GM12878 (cell line): ENCODE data around the gene CBLB. TPM values are rescaled to one million over a fixed set of nuclear protein-coding genes. Genes with fewer than 3 reads are reported as not detected.

Experiments
- ATAC-seq: fragments of 200-7000 bp; cut with Tn5 transposase; 3 replicates; pipeline ENCODE4 v1.9.1; 2020; ENCODE audit warnings: mild to moderate bottlenecking, moderate library complexity
- BruUV-seq: library from RNA; stranded (reverse); fragments of 400-500 nt; replicated peaks from 2 replicates; lab custom pipeline; 2021; lab: Mats Ljungman, UMichigan
- CTCF ChIA-PET: fragments of 300-600 bp; sonication (Branson Sonifier 250); formaldehyde crosslinking; extraction: SDS; loops from one replicate; lab custom pipeline; 2021; ENCODE audit warnings: inconsistent platforms; lab: Yijun Ruan, JAX
- POLR2A ChIA-PET: fragments of 350-600 bp; formaldehyde crosslinking; extraction: SDS; loops from one replicate; lab custom pipeline; 2021; ENCODE audit warnings: inconsistent platforms; lab: Charles Lee
- RAD21 ChIA-PET: fragments of 300-600 bp; sonication (Branson Sonifier 250); formaldehyde crosslinking; loops from one replicate; lab custom pipeline; 2023; ENCODE audit warnings: antibody characterized with exemption; ENCODE audit not compliant: unreplicated experiment; lab: Charles Lee
- SMC1A ChIA-PET: fragments of 300-600 bp; sonication (Branson Sonifier 250); formaldehyde crosslinking; loops from one replicate; lab custom pipeline; 2023; ENCODE audit not compliant: unreplicated experiment, uncharacterized antibody; lab: Charles Lee
- DNase-seq: peaks from one replicate; pipeline ENCODE4 v3.0.0-alpha.2; 2011; ENCODE audit warnings: low read depth, low spot score
- FAIRE-seq: peaks from 3 replicates; lab custom pipeline; 2011; peaks lifted over from hg19 to GRCh38; lab: Jason Lieb, UNC
- H2AFZ ChIP-seq: 2 replicates; pipeline ENCODE4 v1.6.0; 2011; ENCODE audit warnings: low read depth, low read length, control low read depth; ENCODE audit not compliant: control insufficient read depth
- H3K27ac ChIP-seq: 2 replicates; pipeline ENCODE4 v1.5.1; 2011; ENCODE audit warnings: control low read depth; ENCODE audit not compliant: control insufficient read depth, insufficient read depth
- H3K27me3 ChIP-seq, 2 experiments: replicated peaks in 1 of 2; 2 replicates each; pipeline versions ENCODE4 v1.6.0 to v1.6.1; 2011; ENCODE audit warnings: low read length in 1 of 2; ENCODE audit not compliant: control insufficient read depth in 2 of 2, insufficient read depth in 2 of 2
- H3K36me3 ChIP-seq, 2 experiments: 2 replicates each; pipeline ENCODE4 v1.5.1; 2011; ENCODE audit warnings: low read length in 1 of 2; ENCODE audit not compliant: control insufficient read depth in 2 of 2, insufficient read depth in 2 of 2
- H3K4me1 ChIP-seq: 2 replicates; pipeline ENCODE4 v1.6.1; 2011; ENCODE audit warnings: mild to moderate bottlenecking, low read length, moderate library complexity, mixed read lengths; ENCODE audit not compliant: control insufficient read depth, insufficient read depth
- H3K4me2 ChIP-seq: 2 replicates; pipeline ENCODE4 v1.6.0; 2011; ENCODE audit warnings: control low read depth; ENCODE audit not compliant: control insufficient read depth, insufficient read depth
- H3K4me3 ChIP-seq: fragments of 200-600 bp; sonication (generic); 2 replicates; pipeline ENCODE4 v1.5.1; 2016
- H3K79me2 ChIP-seq: 2 replicates; pipeline ENCODE4 v1.6.0; 2011; ENCODE audit warnings: low read length; ENCODE audit not compliant: control insufficient read depth, insufficient read depth
- H3K9ac ChIP-seq: 2 replicates; pipeline ENCODE4 v1.8.0; 2011; ENCODE audit warnings: low read length, control low read depth, mixed read lengths; ENCODE audit not compliant: control insufficient read depth, insufficient read depth
- H3K9me3 ChIP-seq: replicated peaks from 3 replicates; pipeline ENCODE4 v1.5.1; 2011; ENCODE audit warnings: mild to moderate bottlenecking, low read length; ENCODE audit not compliant: control insufficient read depth, insufficient read depth
- H4K20me1 ChIP-seq: 2 replicates; pipeline ENCODE4 v1.6.0; 2011; ENCODE audit not compliant: control insufficient read depth, insufficient read depth
- BACH1 ChIP-seq: fragments of 450-650 bp; IDR thresholded peaks from 2 replicates; pipeline ENCODE4 v1.6.1; 2017; ENCODE audit warnings: mild to moderate bottlenecking, borderline replicate concordance
- FOXM1 ChIP-seq: IDR thresholded peaks from 2 replicates; pipeline ENCODE4 v1.6.1; 2012; ENCODE audit warnings: low read depth, mild to moderate bottlenecking, inconsistent platforms, low read length, moderate library complexity
- GABPA ChIP-seq: IDR thresholded peaks from 2 replicates; pipeline ENCODE4 v1.6.1; 2014; ENCODE audit warnings: antibody characterized with exemption, low read depth, mild to moderate bottlenecking, inconsistent platforms
- KDM1A ChIP-seq: fragments of 200-600 bp; sonication (generic); IDR thresholded peaks from 2 replicates; pipeline ENCODE4 v1.6.1; 2016; ENCODE audit warnings: borderline replicate concordance
- MYB ChIP-seq: fragments of 150-350 bp; IDR thresholded peaks from 2 replicates; pipeline ENCODE4 v1.6.1; 2014; ENCODE audit warnings: mild to moderate bottlenecking, low read depth, low read length, borderline replicate concordance
- NR2C1 ChIP-seq: fragments of 450-650 bp; IDR thresholded peaks from 2 replicates; pipeline ENCODE4 v1.6.1; 2017; ENCODE audit warnings: antibody characterized with exemption, mild to moderate bottlenecking, moderate library complexity
- NR2F1 ChIP-seq: fragments of 450-650 bp; conservative IDR thresholded peaks from 2 replicates; pipeline ENCODE4 v1.6.1; 2017; ENCODE audit warnings: mild to moderate bottlenecking
- PAX5 ChIP-seq: IDR thresholded peaks from 2 replicates; pipeline ENCODE4 v1.6.1; 2011; ENCODE audit warnings: low read depth, low read length, borderline replicate concordance
- RBBP5 ChIP-seq: fragments of 200-600 bp; sonication (generic); conservative IDR thresholded peaks from 2 replicates; pipeline ENCODE4 v1.6.1; 2016
- SMAD5 ChIP-seq: IDR thresholded peaks from 2 replicates; pipeline ENCODE4 v1.6.1; 2016; ENCODE audit warnings: antibody characterized with exemption, low read depth
- TBL1XR1 ChIP-seq: IDR thresholded peaks from 2 replicates; pipeline ENCODE4 v1.6.1; 2012; ENCODE audit warnings: low read depth, low read length, improper control_type of control experiment
- TCF3 ChIP-seq: IDR thresholded peaks from 2 replicates; pipeline ENCODE4 v1.6.1; 2012; ENCODE audit warnings: low read depth, mild to moderate bottlenecking, low read length, borderline replicate concordance; ENCODE audit not compliant: insufficient read depth
- WGBS: methylation state at CpG from one replicate; pipeline ENCODE4 v1.1.6; 2016; ENCODE audit warnings: low lambda C conversion rate; ENCODE audit not compliant: insufficient replicate concordance, insufficient coverage; ENCODE audit errors: missing lambda C conversion rate; 5-methylcytosine and 5-hydroxymethylcytosine counted together
- in situ Hi-C: fragments of 300-500 bp; cut with MboI; formaldehyde crosslinking; loops from 9 replicates; pipeline ENCODE4 v1.14.3; 2018; ENCODE audit warnings: mixed read lengths
- intact Hi-C: fragments of 100-400 bp; cut with micrococcal nuclease; formaldehyde crosslinking; loops from one replicate; pipeline ENCODE4 v1.14.2; 2022; ENCODE audit not compliant: unreplicated experiment
- polyA plus RNA-seq, 11 experiments: library from polyadenylated mRNA; depleted of rRNA in 4 of 11; unstranded in 6 of 11; stranded (reverse) in 5 of 11; fragments of >200 nt; fragmentation: Nextera tagmentation in 4 of 11; fragmentation: Illumina TruSeq in 1 of 11; extraction: Ambion mirVana in 4 of 11; extraction: Trizol in 1 of 11; gene quantifications; 1 replicate in 1 of 11; 2 replicates in 10 of 11; pipeline versions ENCODE4 v1.2.1 to v1.2.3, GENCODE V29; 2011 to 2016; ENCODE audit warnings: inconsistent platforms in 2 of 11, missing spikeins in 2 of 11, low read depth in 1 of 11
- total RNA-seq, 4 experiments: library from RNA; depleted of rRNA in 3 of 4; stranded (reverse); fragments of >200 nt in 3 of 4; fragmentation: Illumina TruSeq in 1 of 4; extraction: Trizol in 1 of 4; gene quantifications; 2 replicates each; pipeline versions ENCODE4 v1.2.1 to v1.2.3, GENCODE V29; 2013 to 2021
- TF ChIP-seq, protein P1 (sequence below): fragments of 450-650 bp; IDR thresholded peaks from 2 replicates; pipeline ENCODE4 v1.6.1; 2017; ENCODE audit warnings: mild to moderate bottlenecking, low read depth, inconsistent platforms; ENCODE audit not compliant: poor library complexity, severe bottlenecking
- TF ChIP-seq, protein P2 (sequence below): fragments of 450-650 bp; IDR thresholded peaks from 2 replicates; pipeline ENCODE4 v1.6.1; 2016; ENCODE audit warnings: mild to moderate bottlenecking, moderate library complexity, borderline replicate concordance
- TF ChIP-seq, protein P3 (sequence below): IDR thresholded peaks from 2 replicates; pipeline ENCODE4 v1.6.1; 2011; ENCODE audit warnings: low read depth, mild to moderate bottlenecking, low read length, moderate library complexity, borderline replicate concordance; ENCODE audit errors: extremely low read depth

The CBLB gene
- total and polyA plus RNA-seq, 10 of the 15 experiments (the other 5 are each of a cell fraction or from before 2014, with no cell fraction given) = 17.2 to 107 (median 41.9) TPM

DNA sequence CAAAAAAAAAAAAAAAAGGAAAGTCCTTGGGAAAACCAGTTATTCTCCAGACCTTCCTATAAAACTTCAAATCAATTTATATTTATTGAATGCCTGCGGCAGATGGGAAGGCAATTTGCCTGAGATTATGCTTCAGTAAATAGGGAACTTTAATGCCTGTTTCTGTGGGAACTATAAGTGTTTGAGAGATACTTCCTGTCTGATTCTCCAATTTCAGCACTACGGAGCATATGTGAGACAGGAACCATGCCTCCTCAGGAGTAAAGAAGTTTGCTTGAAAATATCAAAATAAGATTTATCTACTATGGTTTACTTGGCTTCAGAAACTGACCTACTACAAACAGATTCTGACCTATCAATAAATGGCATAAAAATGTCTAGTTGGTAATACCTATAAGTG, 135.5 kb downstream of the CBLB start:
- no TSS peak for BruUV-seq
- H3K27ac ChIP-seq = no peak overlapping the region
- TF ChIP-seq NR2F1 = no peak
- TF ChIP-seq, protein P1, sequence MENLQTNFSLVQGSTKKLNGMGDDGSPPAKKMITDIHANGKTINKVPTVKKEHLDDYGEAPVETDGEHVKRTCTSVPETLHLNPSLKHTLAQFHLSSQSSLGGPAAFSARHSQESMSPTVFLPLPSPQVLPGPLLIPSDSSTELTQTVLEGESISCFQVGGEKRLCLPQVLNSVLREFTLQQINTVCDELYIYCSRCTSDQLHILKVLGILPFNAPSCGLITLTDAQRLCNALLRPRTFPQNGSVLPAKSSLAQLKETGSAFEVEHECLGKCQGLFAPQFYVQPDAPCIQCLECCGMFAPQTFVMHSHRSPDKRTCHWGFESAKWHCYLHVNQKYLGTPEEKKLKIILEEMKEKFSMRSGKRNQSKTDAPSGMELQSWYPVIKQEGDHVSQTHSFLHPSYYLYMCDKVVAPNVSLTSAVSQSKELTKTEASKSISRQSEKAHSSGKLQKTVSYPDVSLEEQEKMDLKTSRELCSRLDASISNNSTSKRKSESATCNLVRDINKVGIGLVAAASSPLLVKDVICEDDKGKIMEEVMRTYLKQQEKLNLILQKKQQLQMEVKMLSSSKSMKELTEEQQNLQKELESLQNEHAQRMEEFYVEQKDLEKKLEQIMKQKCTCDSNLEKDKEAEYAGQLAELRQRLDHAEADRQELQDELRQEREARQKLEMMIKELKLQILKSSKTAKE = no peak
- no peak for TF ChIP-seq NR2C1
- TF ChIP-seq TBL1XR1 = no peak
- TF ChIP-seq KDM1A = no peak
- TF ChIP-seq FOXM1 = no peak
- TF ChIP-seq PAX5 = no peak
- no peak for TF ChIP-seq BACH1
- TF ChIP-seq, protein P2, sequence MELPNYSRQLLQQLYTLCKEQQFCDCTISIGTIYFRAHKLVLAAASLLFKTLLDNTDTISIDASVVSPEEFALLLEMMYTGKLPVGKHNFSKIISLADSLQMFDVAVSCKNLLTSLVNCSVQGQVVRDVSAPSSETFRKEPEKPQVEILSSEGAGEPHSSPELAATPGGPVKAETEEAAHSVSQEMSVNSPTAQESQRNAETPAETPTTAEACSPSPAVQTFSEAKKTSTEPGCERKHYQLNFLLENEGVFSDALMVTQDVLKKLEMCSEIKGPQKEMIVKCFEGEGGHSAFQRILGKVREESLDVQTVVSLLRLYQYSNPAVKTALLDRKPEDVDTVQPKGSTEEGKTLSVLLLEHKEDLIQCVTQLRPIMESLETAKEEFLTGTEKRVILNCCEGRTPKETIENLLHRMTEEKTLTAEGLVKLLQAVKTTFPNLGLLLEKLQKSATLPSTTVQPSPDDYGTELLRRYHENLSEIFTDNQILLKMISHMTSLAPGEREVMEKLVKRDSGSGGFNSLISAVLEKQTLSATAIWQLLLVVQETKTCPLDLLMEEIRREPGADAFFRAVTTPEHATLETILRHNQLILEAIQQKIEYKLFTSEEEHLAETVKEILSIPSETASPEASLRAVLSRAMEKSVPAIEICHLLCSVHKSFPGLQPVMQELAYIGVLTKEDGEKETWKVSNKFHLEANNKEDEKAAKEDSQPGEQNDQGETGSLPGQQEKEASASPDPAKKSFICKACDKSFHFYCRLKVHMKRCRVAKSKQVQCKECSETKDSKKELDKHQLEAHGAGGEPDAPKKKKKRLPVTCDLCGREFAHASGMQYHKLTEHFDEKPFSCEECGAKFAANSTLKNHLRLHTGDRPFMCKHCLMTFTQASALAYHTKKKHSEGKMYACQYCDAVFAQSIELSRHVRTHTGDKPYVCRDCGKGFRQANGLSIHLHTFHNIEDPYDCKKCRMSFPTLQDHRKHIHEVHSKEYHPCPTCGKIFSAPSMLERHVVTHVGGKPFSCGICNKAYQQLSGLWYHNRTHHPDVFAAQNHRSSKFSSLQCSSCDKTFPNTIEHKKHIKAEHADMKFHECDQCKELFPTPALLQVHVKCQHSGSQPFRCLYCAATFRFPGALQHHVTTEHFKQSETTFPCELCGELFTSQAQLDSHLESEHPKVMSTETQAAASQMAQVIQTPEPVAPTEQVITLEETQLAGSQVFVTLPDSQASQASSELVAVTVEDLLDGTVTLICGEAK = no peak
- no peak for TF ChIP-seq RBBP5
- TF ChIP-seq TCF3 = no peak
- TF ChIP-seq, protein P3, sequence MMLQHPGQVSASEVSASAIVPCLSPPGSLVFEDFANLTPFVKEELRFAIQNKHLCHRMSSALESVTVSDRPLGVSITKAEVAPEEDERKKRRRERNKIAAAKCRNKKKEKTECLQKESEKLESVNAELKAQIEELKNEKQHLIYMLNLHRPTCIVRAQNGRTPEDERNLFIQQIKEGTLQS = no peak
- TF ChIP-seq MYB = no peak
- no peak for TF ChIP-seq GABPA
- TF ChIP-seq SMAD5 = no peak
- no peak overlapping the region for H3K4me2 ChIP-seq
- ChIA-PET SMC1A (no interaction called here), CTCF (no interaction called here), RAD21 (no interaction called here), POLR2A (no interaction called here)
- H3K9me3 ChIP-seq = no peaks in the 10 kb centered on the region; the same call in 1 of the 3 replicates
- no peaks in the 10 kb centered on the region for H3K79me2 ChIP-seq
- in situ Hi-C loops = no loop called here
- DNase-seq (no peak), ATAC-seq (no peak), FAIRE-seq (no peak)
- no peaks in the 10 kb centered on the region for H4K20me1 ChIP-seq
- no peak overlapping the region for H3K4me3 ChIP-seq
- H3K4me1 ChIP-seq = no peaks in the 10 kb centered on the region
- H2AFZ ChIP-seq = no peak overlapping the region
- H3K36me3 ChIP-seq = peaks cover 0 to 11% of the 10 kb centered on the region in 2 experiments; a peak in 1 of 4 replicates
- 91% methylated on average over 2 of the region's 2 CpGs for WGBS
- no peaks in the 10 kb centered on the region for H3K27me3 ChIP-seq
- H3K9ac ChIP-seq = no peak overlapping the region
- intact Hi-C loops = no loop called here
